ENCODE data around the gene RELN. TPM values are rescaled to one million over a fixed set of nuclear protein-coding genes. Genes with fewer than 3 reads are reported as not detected.
"Not testable (repeated sequence)": the region's sequence is repeated elsewhere in the genome, so short reads cannot be mapped to it uniquely, and the experiment has no call there.

The RELN gene
- polyA plus RNA-seq, 1 donor: 5.0 TPM

GRCh38 chr7:103795107-103795506 is 194.4 kb downstream of the RELN start:
- H3K27ac ChIP-seq (ENCODE audit: low read length): no peak overlapping the region
- WGBS (ENCODE audit: insufficient coverage, low lambda C conversion rate): 100% methylated on average over 1 of the region's 1 CpG
- H3K4me3 ChIP-seq (ENCODE audit: low read length): no peak overlapping the region
- no peaks in the 10 kb centered on the region for H3K9me3 ChIP-seq (ENCODE audit: control insufficient read depth, low read depth, low read length)
- no peaks in the 10 kb centered on the region for H3K36me3 ChIP-seq (ENCODE audit: control insufficient read depth, insufficient read depth, low read length)
- no peak for DNase-seq
- no peaks in the 10 kb centered on the region for H3K4me1 ChIP-seq (ENCODE audit: control insufficient read depth, insufficient read depth, low read length)
- H3K27me3 ChIP-seq (ENCODE audit: control insufficient read depth, insufficient read depth, low read length): no peaks in the 10 kb centered on the region

- Histone ChIP-seq H3K36me3 (ENCODE audit: control insufficient read depth, insufficient read depth, low read length) (no peaks in the 10 kb centered on the region), H3K27ac (ENCODE audit: low read length) (no peak overlapping the region), H3K4me3 (ENCODE audit: low read length) (no peak overlapping the region), H3K9me3 (ENCODE audit: control insufficient read depth, low read depth, low read length) (no peaks in the 10 kb centered on the region), H3K4me1 (ENCODE audit: control insufficient read depth, insufficient read depth, low read length) (no peaks in the 10 kb centered on the region), H3K27me3 (ENCODE audit: control insufficient read depth, insufficient read depth, low read length) (no peaks in the 10 kb centered on the region)
- no CpG with 5 or more reads among the region's 1 CpG for WGBS (ENCODE audit: insufficient coverage, low lambda C conversion rate)
- DNase-seq: no peak
These were observed 195.0 kb downstream of the RELN start for GRCh38 chr7:103794424-103794823.

GRCh38 chr7:103793614-103794013 is 195.8 kb downstream of the RELN start:
- H3K4me1 ChIP-seq (ENCODE audit: control insufficient read depth, insufficient read depth, low read length): no peaks in the 10 kb centered on the region
- WGBS (ENCODE audit: insufficient coverage, low lambda C conversion rate): no CpG with 5 or more reads among the region's 5 CpGs
- H3K4me3 ChIP-seq (ENCODE audit: low read length): no peak overlapping the region
- no peak for DNase-seq
- no peaks in the 10 kb centered on the region for H3K9me3 ChIP-seq (ENCODE audit: control insufficient read depth, low read depth, low read length)
- H3K36me3 ChIP-seq (ENCODE audit: control insufficient read depth, insufficient read depth, low read length): no peaks in the 10 kb centered on the region
- H3K27me3 ChIP-seq (ENCODE audit: control insufficient read depth, insufficient read depth, low read length): no peaks in the 10 kb centered on the region
- no peak overlapping the region for H3K27ac ChIP-seq (ENCODE audit: low read length)

GRCh38 chr7:103791894-103792293 is 197.6 kb downstream of the RELN start:
- Histone ChIP-seq H3K4me3 (ENCODE audit: low read length) (no peak overlapping the region), H3K36me3 (ENCODE audit: control insufficient read depth, insufficient read depth, low read length) (no peaks in the 10 kb centered on the region), H3K27ac (ENCODE audit: low read length) (no peak overlapping the region), H3K4me1 (ENCODE audit: control insufficient read depth, insufficient read depth, low read length) (no peaks in the 10 kb centered on the region), H3K9me3 (ENCODE audit: control insufficient read depth, low read depth, low read length) (no peaks in the 10 kb centered on the region), H3K27me3 (ENCODE audit: control insufficient read depth, insufficient read depth, low read length) (no peaks in the 10 kb centered on the region)
- DNase-seq: no peak

GRCh38 chr7:103787041-103787440 is 202.4 kb downstream of the RELN start:
- H3K27me3 ChIP-seq (ENCODE audit: control insufficient read depth, insufficient read depth, low read length); H3K4me3 ChIP-seq (ENCODE audit: low read length); H3K4me1 ChIP-seq (ENCODE audit: control insufficient read depth, insufficient read depth, low read length); DNase-seq; H3K27ac ChIP-seq (ENCODE audit: low read length); H3K9me3 ChIP-seq (ENCODE audit: control insufficient read depth, low read depth, low read length); H3K36me3 ChIP-seq (ENCODE audit: control insufficient read depth, insufficient read depth, low read length): not testable (repeated sequence)
- WGBS (ENCODE audit: insufficient coverage, low lambda C conversion rate): no CpG with 5 or more reads among the region's 1 CpG

GRCh38 chr7:103784646-103785286 is 204.7 kb downstream of the RELN start:
- Histone ChIP-seq H3K36me3 (ENCODE audit: control insufficient read depth, insufficient read depth, low read length) (no peaks in the 10 kb centered on the region), H3K4me1 (ENCODE audit: control insufficient read depth, insufficient read depth, low read length) (no peaks in the 10 kb centered on the region), H3K27me3 (ENCODE audit: control insufficient read depth, insufficient read depth, low read length) (no peaks in the 10 kb centered on the region), H3K4me3 (ENCODE audit: low read length) (no peak overlapping the region), H3K27ac (ENCODE audit: low read length) (no peak overlapping the region), H3K9me3 (ENCODE audit: control insufficient read depth, low read depth, low read length) (no peaks in the 10 kb centered on the region)
- no CpG with 5 or more reads among the region's 1 CpG for WGBS (ENCODE audit: insufficient coverage, low lambda C conversion rate)
- DNase-seq: no peak

- no peaks in the 10 kb centered on the region for H3K4me1 ChIP-seq (ENCODE audit: control insufficient read depth, insufficient read depth, low read length)
- H3K36me3 ChIP-seq (ENCODE audit: control insufficient read depth, insufficient read depth, low read length): no peaks in the 10 kb centered on the region
- DNase-seq: no peak
- no peaks in the 10 kb centered on the region for H3K9me3 ChIP-seq (ENCODE audit: control insufficient read depth, low read depth, low read length)
- H3K27ac ChIP-seq (ENCODE audit: low read length): no peak overlapping the region
- WGBS (ENCODE audit: insufficient coverage, low lambda C conversion rate): 86% methylated on average over 1 of the region's 1 CpG
- no peak overlapping the region for H3K4me3 ChIP-seq (ENCODE audit: low read length)
- H3K27me3 ChIP-seq (ENCODE audit: control insufficient read depth, insufficient read depth, low read length): no peaks in the 10 kb centered on the region
These were observed 208.0 kb downstream of the RELN start for GRCh38 chr7:103781409-103781808.

- H3K27ac ChIP-seq (ENCODE audit: low read length); H3K9me3 ChIP-seq (ENCODE audit: control insufficient read depth, low read depth, low read length); H3K4me3 ChIP-seq (ENCODE audit: low read length); H3K36me3 ChIP-seq (ENCODE audit: control insufficient read depth, insufficient read depth, low read length); H3K27me3 ChIP-seq (ENCODE audit: control insufficient read depth, insufficient read depth, low read length); H3K4me1 ChIP-seq (ENCODE audit: control insufficient read depth, insufficient read depth, low read length); DNase-seq: not testable (repeated sequence)
- 100% methylated on average over 1 of the region's 2 CpGs for WGBS (ENCODE audit: insufficient coverage, low lambda C conversion rate)
These were observed 208.9 kb downstream of the RELN start for GRCh38 chr7:103780561-103780960.

- H3K27ac ChIP-seq (ENCODE audit: low read length): no peak overlapping the region
- H3K27me3 ChIP-seq (ENCODE audit: control insufficient read depth, insufficient read depth, low read length): no peaks in the 10 kb centered on the region
- no CpG with 5 or more reads among the region's 6 CpGs for WGBS (ENCODE audit: insufficient coverage, low lambda C conversion rate)
- H3K4me1 ChIP-seq (ENCODE audit: control insufficient read depth, insufficient read depth, low read length): no peaks in the 10 kb centered on the region
- no peak overlapping the region for H3K4me3 ChIP-seq (ENCODE audit: low read length)
- no peak for DNase-seq
- H3K36me3 ChIP-seq (ENCODE audit: control insufficient read depth, insufficient read depth, low read length): no peaks in the 10 kb centered on the region
- no peaks in the 10 kb centered on the region for H3K9me3 ChIP-seq (ENCODE audit: control insufficient read depth, low read depth, low read length)
These were observed 212.0 kb downstream of the RELN start for GRCh38 chr7:103777440-103777839.

- H3K4me1 ChIP-seq (ENCODE audit: control insufficient read depth, insufficient read depth, low read length): no peaks in the 10 kb centered on the region
- WGBS (ENCODE audit: insufficient coverage, low lambda C conversion rate): no CpG with 5 or more reads among the region's 7 CpGs
These were observed 215.7 kb downstream of the RELN start for GRCh38 chr7:103773726-103774125.

GRCh38 chr7:103772171-103772773 is 217.2 kb downstream of the RELN start:
- DNase-seq: no peak
- Histone ChIP-seq H3K36me3 (ENCODE audit: control insufficient read depth, insufficient read depth, low read length) (no peaks in the 10 kb centered on the region), H3K4me1 (ENCODE audit: control insufficient read depth, insufficient read depth, low read length) (no peaks in the 10 kb centered on the region), H3K4me3 (ENCODE audit: low read length) (no peak overlapping the region), H3K27me3 (ENCODE audit: control insufficient read depth, insufficient read depth, low read length) (no peaks in the 10 kb centered on the region), H3K27ac (ENCODE audit: low read length) (no peak overlapping the region), H3K9me3 (ENCODE audit: control insufficient read depth, low read depth, low read length) (no peaks in the 10 kb centered on the region)
- 100% methylated on average over 1 of the region's 2 CpGs for WGBS (ENCODE audit: insufficient coverage, low lambda C conversion rate)

More at GRCh38 chr7:103773726-103774125, 215.7 kb downstream of the RELN start:
- Histone ChIP-seq H3K36me3 (ENCODE audit: control insufficient read depth, insufficient read depth, low read length) (no peaks in the 10 kb centered on the region), H3K9me3 (ENCODE audit: control insufficient read depth, low read depth, low read length) (no peaks in the 10 kb centered on the region), H3K27ac (ENCODE audit: low read length) (no peak overlapping the region), H3K27me3 (ENCODE audit: control insufficient read depth, insufficient read depth, low read length) (no peaks in the 10 kb centered on the region), H3K4me3 (ENCODE audit: low read length) (no peak overlapping the region)
- DNase-seq: no peak
